ENCODE data around the gene DHX32.
"Not testable (repeated sequence)": the region's sequence is repeated elsewhere in the genome, so short reads cannot be mapped to it uniquely, and the experiment has no call there.

Gene DHX32

GRCh38 chr10:125895130-125896087 is 14.3 kb upstream of the DHX32 start:
- peak; percentile 10 for DNase-seq (ENCODE audit: low read depth)

DNA sequence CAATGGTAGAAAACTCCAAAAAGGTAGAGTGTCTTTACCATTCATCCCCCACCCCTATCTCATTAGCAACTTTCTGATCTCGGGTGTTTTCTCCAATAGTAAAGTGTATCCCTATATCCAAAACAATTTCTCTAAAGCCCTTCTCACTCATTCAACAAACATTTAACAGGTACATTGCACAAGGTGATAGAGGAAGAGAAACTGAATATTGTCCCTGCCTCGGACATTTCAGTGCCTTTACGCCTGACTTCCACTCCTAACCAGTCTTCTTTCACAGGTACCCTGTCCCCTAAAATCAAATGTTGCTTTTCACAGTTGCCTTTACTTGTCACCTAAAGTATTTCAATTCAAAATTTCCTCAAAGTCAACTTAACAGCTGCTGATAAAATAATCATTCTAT is 13.1 kb upstream of the DHX32 start:
- not testable (repeated sequence) for DNase-seq (ENCODE audit: low read depth)

DNA sequence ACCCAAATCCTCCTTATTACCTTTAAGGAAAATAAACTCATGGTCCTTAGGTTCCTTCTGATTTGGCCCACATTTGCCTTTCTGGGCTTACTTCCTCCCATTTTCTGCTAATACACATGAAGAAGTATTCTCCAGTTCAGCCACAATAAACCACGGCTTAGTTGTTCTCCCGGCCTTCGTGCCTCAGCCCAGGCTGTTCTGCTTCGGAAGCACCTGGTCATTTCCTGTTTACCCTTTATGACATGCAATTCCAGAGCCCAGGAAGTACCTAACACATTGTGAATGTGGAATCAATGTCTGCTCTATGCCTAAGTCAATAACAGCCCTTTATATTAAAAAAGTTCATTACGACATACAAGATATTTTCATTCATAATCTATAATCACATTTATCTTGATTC is 11.3 kb upstream of the DHX32 start:
- not testable (repeated sequence) for DNase-seq (ENCODE audit: low read depth)

GRCh38 chr10:125889441-125889840 is 8.3 kb upstream of the DHX32 start:
- not testable (repeated sequence) for DNase-seq (ENCODE audit: low read depth)

GRCh38 chr10:125886914-125887512 is 5.9 kb upstream of the DHX32 start:
- DNase-seq (ENCODE audit: low read depth), result no peak

- no peak for DNase-seq (ENCODE audit: low read depth)
Observed at GRCh38 chr10:125883211-125883610, 2.1 kb upstream of the DHX32 start.

GRCh38 chr10:125882596-125882995 is 1.5 kb upstream of the DHX32 start:
- DNase-seq (ENCODE audit: low read depth), result no peak

- no peak for DNase-seq (ENCODE audit: low read depth)
Observed at GRCh38 chr10:125880719-125881118, 373 bp downstream of the DHX32 start.

- no peak for DNase-seq (ENCODE audit: low read depth)
Observed at GRCh38 chr10:125878957-125879835, 1.9 kb downstream of the DHX32 start.

GRCh38 chr10:125871338-125871737 is 9.8 kb downstream of the DHX32 start:
- DNase-seq (ENCODE audit: low read depth), result no peak

DNA sequence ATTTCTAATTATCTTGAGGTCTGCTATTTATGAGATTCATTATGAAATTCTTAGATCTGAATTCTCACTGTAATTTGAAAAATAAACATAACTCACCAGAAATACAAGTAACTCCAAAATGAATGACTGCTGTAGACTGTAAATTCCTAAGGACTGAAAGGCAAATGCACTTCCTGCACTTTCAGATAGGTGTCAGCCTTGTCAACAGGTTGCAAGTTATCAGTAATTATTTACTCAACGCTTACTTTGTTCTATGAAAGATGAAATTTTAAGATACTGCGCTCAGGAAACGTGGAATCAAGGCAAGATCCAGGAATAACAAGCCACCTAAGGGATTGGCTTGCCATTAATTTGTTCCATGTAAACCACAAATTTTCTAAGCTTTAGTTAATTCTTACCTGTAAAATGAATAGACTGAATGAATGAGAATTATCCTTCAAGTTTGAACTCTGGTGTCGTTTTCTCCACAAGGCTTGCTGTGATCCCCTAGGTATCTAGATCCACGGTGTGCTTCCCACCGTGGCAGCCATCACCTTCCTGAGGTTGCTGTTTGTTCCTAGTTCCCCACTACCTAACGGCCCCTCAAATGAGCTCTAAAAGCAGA is 12.6 kb downstream of the DHX32 start:
- peak; percentile 5 for DNase-seq (ENCODE audit: low read depth)

DNA sequence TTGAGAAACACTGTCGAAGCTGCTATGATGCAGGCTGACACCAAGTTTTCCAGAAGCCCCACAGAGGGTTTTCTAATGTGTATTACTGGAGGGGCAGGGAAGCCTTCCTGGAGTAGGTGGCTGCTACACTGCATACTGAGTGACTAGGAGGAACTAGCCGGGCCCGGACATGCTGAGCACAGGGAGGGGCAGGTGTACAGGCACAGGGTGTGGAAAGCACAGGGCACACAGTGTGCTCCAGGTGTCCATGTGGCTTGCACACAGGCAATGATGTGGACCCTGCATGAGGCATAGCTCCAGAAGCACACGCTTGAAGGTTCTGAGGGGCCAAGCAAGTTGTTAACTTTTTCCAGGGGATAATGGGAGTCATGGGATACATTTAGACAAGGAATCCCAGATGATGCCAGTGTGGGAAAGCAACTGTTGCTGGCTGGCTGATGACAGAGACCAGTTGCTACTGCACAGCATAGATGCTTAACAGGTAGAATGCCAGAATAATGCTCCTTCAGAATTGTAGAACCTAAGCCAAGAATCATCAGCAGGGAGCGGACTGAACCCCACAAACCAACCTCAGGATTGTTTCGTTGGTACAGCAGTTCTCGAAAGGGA is 14.6 kb downstream of the DHX32 start:
- DNase-seq (ENCODE audit: low read depth), result no peak

DNA sequence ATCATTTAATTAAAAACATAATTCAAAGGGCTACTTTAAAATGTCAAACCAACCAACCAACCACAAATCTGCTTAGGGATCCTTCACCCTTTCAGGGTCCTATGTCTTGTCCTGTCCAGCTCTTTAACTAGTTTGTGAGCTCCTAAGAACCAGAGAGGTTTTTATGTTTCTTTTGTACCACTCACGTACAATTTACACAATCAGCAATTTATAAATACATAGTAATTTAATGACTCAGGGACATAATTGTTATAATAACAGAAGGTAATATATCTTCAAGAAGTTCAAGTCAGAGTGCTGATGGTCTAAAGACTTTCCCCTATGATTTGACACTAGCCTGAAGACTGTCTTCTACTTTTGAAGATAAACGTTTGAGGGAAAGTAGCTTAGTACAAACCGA is 16.0 kb downstream of the DHX32 start:
- no peak for DNase-seq (ENCODE audit: low read depth)

DNA sequence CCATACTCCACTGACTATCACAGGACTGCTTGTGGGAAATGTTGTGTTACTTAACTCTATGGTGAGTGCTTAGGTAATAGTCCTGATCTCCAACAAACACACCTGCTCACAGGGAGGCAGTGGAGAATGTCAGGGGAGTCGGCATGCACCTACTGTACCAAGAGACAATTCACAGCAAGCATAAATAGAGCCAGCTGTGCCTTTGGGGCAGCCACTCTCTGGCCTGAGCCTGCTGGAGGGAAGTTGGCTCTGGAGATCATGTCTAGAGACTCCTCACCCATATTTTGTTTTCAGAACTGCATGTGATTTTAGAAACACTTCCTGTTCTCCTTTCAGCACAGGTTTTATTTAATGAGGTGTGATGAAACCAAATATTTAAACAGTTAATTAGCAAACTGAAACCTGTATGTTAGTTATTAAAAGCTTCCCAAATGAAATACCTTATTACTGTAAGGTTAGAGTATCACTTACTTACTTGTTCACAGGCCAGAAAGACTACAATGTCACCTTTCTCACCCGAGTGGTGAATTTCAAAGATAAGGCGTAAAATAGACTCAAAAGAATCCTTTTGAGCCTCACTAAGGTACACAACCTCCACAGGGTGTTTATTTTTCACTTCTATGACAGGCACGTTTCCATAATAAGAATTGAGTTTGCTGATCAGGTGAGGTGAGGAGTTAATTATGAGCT is 21.8 kb downstream of the DHX32 start:
- DNase-seq (ENCODE audit: low read depth), result no peak

GRCh38 chr10:125857185-125857760 is 23.8 kb downstream of the DHX32 start:
- no peak for DNase-seq (ENCODE audit: low read depth)

GRCh38 chr10:125852487-125852886 is 28.6 kb downstream of the DHX32 start:
- no peak for DNase-seq (ENCODE audit: low read depth)

DNA sequence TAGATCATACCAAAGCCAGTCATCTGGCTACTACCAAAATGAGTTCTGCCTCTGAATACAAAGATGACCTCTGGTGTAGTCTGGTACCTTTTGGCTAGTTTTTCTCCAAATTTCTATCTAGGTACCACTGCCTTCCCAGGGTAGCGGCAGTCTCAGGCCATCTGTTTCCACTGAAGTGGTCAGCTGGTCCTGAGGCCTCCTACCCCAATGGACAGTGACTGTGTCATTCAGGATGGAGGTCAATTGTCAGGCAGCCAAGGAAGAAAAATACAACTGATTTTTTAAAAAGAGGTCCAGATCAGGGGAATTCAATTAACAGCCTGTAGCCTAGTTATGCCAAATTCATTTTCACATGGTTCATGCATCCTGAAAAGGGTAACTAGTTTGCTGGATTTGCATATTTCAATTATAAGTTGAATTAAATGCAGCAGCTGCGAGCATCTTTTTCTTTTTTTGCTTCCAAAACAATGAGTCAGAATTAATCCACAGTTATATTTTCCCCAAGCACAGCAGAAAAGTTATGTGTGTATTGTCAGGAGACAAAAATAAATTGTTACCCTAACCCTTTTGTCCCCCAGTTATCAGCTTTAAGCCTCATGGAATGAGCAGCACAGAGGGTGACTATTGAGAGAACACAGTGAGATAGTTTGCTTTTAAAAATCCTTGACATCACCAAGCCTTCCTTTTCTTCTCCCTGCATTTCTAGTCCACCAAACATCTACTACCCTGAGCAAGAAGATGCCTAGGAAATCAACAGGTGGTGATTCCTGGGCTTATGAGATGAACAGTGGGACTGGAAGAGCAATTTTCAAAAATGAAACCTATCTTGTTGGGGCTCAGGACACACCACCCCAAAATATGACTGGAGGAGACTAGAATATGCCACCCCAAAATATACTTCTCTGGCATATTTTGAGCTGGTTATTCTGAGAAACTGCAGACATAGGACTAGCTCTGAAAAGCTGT is 30.0 kb downstream of the DHX32 start:
- DNase-seq (ENCODE audit: low read depth), result no peak

- no peak for DNase-seq (ENCODE audit: low read depth)
Observed at GRCh38 chr10:125849448-125849847, 31.6 kb downstream of the DHX32 start.

GRCh38 chr10:125848857-125849256 is 32.2 kb downstream of the DHX32 start:
- DNase-seq (ENCODE audit: low read depth), result no peak

Data from T follicular helper cell (primary cell).